ENCODE results near the gene PARD3.
"Not testable (repeated sequence)": the region's sequence is repeated elsewhere in the genome, so short reads cannot be mapped to it uniquely, and the experiment has no call there.

Gene PARD3

DNA sequence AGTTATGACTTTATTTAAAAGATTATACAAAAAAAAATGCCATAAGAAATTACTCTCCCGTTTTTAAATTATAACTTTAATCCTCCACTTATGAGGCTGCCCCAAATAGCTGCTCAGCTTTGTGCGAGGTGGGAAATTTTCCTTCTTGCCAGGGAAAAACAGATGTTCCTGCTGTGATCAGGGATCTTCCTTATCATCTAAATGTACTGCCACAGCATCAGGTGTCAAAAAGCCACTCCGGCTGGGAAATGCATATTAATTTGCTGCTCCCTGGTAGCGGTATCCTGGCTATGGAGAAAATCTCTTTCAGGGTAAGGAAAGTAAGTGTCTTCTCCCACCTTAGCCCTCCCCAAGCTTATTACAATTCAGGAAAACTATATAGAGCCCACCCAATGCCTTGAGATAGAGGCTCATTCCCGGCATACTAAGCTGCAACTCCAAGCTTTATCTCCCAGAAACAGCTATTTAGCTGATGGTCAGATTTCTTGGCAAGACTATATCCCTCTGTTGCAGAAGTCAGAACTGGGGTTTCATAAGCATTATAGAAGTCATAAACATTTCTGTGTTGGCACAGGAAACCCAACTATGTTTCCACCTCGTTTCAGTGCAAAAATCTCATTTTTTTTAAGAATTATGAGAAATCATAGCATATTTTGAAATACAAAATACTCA lies 360.4 kb downstream of the PARD3 start:
- H3K4me3 ChIP-seq (ENCODE audit: low read depth, low read length): no peak overlapping the region
- no peak overlapping the region for H3K4me2 ChIP-seq (ENCODE audit: low read length)
- no peaks in the 10 kb centered on the region for H3K36me3 ChIP-seq (ENCODE audit: control insufficient read depth, insufficient read depth, low read length)
- no peak overlapping the region for H3K27ac ChIP-seq
- H3K4me1 ChIP-seq: no peaks in the 10 kb centered on the region
- no peak overlapping the region for H3K9ac ChIP-seq
- no peaks in the 10 kb centered on the region for H3K27me3 ChIP-seq (ENCODE audit: control insufficient read depth, insufficient read depth, low read length)
- no peaks in the 10 kb centered on the region for H3K79me2 ChIP-seq
- H2AFZ ChIP-seq: no peak overlapping the region
- TF ChIP-seq, protein P1, sequence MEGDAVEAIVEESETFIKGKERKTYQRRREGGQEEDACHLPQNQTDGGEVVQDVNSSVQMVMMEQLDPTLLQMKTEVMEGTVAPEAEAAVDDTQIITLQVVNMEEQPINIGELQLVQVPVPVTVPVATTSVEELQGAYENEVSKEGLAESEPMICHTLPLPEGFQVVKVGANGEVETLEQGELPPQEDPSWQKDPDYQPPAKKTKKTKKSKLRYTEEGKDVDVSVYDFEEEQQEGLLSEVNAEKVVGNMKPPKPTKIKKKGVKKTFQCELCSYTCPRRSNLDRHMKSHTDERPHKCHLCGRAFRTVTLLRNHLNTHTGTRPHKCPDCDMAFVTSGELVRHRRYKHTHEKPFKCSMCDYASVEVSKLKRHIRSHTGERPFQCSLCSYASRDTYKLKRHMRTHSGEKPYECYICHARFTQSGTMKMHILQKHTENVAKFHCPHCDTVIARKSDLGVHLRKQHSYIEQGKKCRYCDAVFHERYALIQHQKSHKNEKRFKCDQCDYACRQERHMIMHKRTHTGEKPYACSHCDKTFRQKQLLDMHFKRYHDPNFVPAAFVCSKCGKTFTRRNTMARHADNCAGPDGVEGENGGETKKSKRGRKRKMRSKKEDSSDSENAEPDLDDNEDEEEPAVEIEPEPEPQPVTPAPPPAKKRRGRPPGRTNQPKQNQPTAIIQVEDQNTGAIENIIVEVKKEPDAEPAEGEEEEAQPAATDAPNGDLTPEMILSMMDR (IDR thresholded peaks at IDR 0.05): no peak
- no peaks in the 10 kb centered on the region for H3K9me3 ChIP-seq (ENCODE audit: control insufficient read depth, low read length)

DNA sequence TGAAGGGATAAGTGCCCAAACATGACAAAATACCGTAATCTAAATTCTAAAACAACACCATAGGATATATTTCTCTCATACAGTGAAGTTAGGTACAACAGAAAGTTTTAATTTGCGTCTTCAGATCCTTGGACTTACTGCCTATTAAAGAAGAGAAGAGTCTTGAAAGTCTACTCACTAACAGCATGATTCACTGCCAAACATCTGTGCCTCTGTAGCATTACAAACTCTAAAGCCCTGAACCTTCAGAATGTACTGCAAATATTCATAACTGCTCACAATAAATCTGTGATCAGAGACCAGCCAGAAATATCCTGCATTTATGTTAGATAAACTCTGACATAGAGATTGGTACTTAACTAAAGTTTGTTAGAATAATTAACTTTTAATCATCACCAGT lies 365.3 kb downstream of the PARD3 start:
- no peaks in the 10 kb centered on the region for H3K27me3 ChIP-seq (ENCODE audit: control insufficient read depth, insufficient read depth, low read length)
- no peaks in the 10 kb centered on the region for H3K4me1 ChIP-seq
- H3K27ac ChIP-seq: no peak overlapping the region
- no peak overlapping the region for H3K9ac ChIP-seq
- no peaks in the 10 kb centered on the region for H3K9me3 ChIP-seq (ENCODE audit: control insufficient read depth, low read length)
- H3K4me2 ChIP-seq (ENCODE audit: low read length): no peak overlapping the region
- no peaks in the 10 kb centered on the region for H3K36me3 ChIP-seq (ENCODE audit: control insufficient read depth, insufficient read depth, low read length)
- TF ChIP-seq, protein P1 (IDR thresholded peaks at IDR 0.05): no peak
- no peak overlapping the region for H2AFZ ChIP-seq
- H3K4me3 ChIP-seq (ENCODE audit: low read depth, low read length): no peak overlapping the region
- no peaks in the 10 kb centered on the region for H3K79me2 ChIP-seq

DNA sequence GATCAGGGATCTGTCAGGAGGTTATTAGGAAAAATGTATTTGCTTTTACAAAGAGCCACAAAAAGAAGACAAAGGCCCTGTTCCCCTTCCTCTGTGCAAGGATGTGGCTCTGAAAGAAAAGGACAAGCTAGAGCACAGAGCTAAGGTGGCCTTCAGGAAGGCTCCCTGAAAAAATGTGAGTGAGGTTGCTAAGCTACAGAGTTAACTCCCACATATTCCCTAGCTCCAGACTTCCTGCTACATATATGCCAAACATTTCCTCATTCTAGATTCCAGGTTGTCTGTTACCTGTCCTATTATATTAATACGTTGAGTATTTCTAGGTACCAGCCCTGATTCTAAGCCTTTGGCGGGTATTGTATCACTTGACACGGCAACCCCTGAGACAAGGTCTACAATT lies 369.0 kb downstream of the PARD3 start:
- Histone ChIP-seq H3K9ac (no peak overlapping the region), H3K4me1 (no peaks in the 10 kb centered on the region), H3K27me3 (ENCODE audit: control insufficient read depth, insufficient read depth, low read length) (no peaks in the 10 kb centered on the region), H2AFZ (no peak overlapping the region), H3K79me2 (no peaks in the 10 kb centered on the region), H3K27ac (no peak overlapping the region), H3K36me3 (ENCODE audit: control insufficient read depth, insufficient read depth, low read length) (no peaks in the 10 kb centered on the region), H3K4me3 (ENCODE audit: low read depth, low read length) (no peak overlapping the region), H3K4me2 (ENCODE audit: low read length) (no peak overlapping the region), H3K9me3 (ENCODE audit: control insufficient read depth, low read length) (no peaks in the 10 kb centered on the region)
- TF ChIP-seq, protein P1 (IDR thresholded peaks at IDR 0.05): no peak

DNA sequence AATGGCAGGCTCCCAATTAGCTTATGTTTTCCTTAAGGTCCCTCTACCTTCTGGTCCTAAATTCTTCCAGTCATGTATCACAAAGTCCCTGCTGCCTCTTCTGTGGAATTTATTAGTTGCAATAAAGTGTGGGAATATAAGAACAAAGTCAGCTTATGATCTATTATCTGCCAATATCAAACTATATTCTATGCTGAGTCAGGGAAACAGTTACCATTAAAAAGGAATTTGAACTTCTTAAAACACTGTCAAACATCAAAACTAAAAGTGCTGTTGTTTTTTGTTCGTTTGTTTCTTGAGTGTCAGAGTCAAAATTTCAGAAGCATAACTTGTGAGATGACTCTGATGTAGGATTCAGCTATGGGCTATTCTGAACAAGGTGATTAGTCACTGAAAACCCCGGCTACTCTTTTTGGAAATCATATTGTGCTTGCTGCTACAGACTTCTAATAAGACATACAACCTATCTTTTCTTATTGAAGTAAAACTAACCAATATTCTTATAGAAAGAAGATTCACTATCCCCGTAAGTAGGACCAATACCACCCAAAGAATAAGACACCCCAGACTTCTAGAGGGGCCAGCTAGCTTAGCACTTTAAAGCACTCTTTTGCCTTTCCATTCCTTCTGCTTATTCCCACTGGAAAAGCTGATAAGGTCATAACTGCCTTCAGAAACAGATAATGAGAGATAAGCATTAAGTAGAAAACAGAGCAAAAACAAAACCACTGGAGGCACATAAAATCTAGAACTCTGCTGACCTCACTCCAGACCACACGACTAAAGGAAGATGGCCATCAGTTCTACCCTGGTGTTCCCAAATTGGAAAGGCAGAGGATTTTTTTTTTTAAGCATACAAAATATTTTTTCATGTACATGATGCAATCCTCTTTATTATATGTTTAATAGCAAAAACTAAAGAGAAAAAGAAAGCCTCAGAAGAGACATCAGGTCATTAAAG lies 370.6 kb downstream of the PARD3 start:
- H3K36me3 ChIP-seq (ENCODE audit: control insufficient read depth, insufficient read depth, low read length): no peaks in the 10 kb centered on the region
- no peaks in the 10 kb centered on the region for H3K4me1 ChIP-seq
- no peak overlapping the region for H3K27ac ChIP-seq
- no peak overlapping the region for H3K4me2 ChIP-seq (ENCODE audit: low read length)
- H3K9ac ChIP-seq: no peak overlapping the region
- TF ChIP-seq, protein P1 (IDR thresholded peaks at IDR 0.05): no peak
- no peak overlapping the region for H2AFZ ChIP-seq
- no peak overlapping the region for H3K4me3 ChIP-seq (ENCODE audit: low read depth, low read length)
- H3K79me2 ChIP-seq: no peaks in the 10 kb centered on the region
- H3K27me3 ChIP-seq (ENCODE audit: control insufficient read depth, insufficient read depth, low read length): no peaks in the 10 kb centered on the region
- no peaks in the 10 kb centered on the region for H3K9me3 ChIP-seq (ENCODE audit: control insufficient read depth, low read length)

DNA sequence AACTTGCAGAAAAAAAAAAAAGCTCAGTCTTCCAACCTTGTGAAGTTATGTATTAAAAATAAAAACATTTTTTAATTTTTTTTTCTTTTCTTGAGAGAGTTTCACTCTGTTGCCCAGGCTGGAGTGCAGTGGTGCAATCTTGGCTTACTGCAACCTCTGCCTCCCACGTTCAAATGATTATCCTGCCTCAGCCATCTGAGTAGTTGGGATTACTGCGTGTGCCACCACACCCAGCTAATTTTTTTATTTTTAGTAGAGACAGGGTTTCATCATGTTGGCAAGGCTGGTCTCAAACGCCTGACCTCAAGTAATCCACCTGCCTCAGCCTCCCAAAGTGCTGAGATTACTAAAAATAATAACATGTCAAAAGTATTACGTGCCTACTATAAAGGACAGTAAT lies 375.7 kb downstream of the PARD3 start:
- H3K4me3 ChIP-seq (ENCODE audit: low read depth, low read length); H3K9me3 ChIP-seq (ENCODE audit: control insufficient read depth, low read length); H3K4me1 ChIP-seq; H3K27me3 ChIP-seq (ENCODE audit: control insufficient read depth, insufficient read depth, low read length); H3K27ac ChIP-seq; H3K4me2 ChIP-seq (ENCODE audit: low read length); H3K79me2 ChIP-seq; H3K9ac ChIP-seq; H3K36me3 ChIP-seq (ENCODE audit: control insufficient read depth, insufficient read depth, low read length); H2AFZ ChIP-seq: not testable (repeated sequence)

All from parathyroid adenoma (tissue), 2 donors.